ENCODE data around the gene OR13F1.
"Not testable (repeated sequence)": the region's sequence is repeated elsewhere in the genome, so short reads cannot be mapped to it uniquely, and the experiment has no call there.

The OR13F1 gene, protein sequence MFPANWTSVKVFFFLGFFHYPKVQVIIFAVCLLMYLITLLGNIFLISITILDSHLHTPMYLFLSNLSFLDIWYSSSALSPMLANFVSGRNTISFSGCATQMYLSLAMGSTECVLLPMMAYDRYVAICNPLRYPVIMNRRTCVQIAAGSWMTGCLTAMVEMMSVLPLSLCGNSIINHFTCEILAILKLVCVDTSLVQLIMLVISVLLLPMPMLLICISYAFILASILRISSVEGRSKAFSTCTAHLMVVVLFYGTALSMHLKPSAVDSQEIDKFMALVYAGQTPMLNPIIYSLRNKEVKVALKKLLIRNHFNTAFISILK

GRCh38 chr9:104503963-104504362 is at the start of gene OR13F1:
Gene OR13F1 (plus strand): TSS chr9:104504263. CDS start chr9:104504263, 0 bp downstream.
- no peak for DNase-seq

DNA sequence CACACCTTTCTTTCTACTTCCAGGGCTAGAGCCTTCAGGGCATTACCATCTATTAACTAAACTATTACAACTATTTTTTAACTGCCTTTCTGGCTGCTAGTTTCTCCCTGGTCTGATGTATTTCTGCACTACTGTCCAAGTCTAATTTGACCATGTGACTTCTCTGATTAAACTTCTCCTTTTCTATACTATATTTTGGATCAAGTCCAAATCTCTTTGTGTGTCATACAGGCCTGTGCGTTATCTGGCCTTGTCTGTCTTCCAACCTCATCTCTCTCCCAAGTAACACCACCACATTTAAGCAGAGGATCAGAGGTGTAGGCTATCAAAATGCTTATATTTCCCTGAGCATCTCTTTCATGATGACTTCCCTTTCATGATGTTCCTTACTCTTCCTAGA is 47.2 kb upstream of the OR13F1 start:
- peak; percentile 3 for DNase-seq

- no peak for DNase-seq
These were observed 40.2 kb upstream of the OR13F1 start for GRCh38 chr9:104463864-104464263.

- no peak for DNase-seq
These were observed 35.8 kb upstream of the OR13F1 start for GRCh38 chr9:104468261-104468660.

DNA sequence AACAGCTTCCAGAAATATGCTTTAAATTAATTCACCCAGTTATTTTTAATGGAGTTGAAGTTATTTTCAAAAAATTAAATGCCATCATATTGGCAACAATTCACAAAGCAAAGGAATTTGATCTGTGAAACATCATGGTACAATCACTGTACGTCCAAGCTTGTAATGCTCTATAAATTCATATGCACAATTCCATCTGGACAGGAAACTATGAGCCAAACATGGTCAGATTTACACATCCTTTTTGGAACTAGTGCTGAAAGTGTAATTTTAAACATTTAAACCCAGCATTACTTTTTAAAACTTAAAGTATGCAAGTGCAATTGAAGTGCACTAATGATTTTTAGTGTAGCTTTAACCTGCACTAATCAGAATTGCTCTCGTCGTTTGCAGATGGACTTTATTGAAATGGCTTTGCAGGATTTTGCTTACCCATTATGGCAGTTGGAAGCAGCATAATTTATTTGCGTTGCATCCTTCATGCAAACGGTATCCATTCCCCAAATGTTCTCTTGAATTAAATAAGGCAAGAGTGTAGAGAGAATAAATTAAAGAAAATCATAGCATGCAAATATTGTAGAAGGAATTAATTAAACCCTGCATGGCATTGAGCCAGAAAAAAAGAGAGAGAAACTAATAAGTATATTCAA is 21.0 kb upstream of the OR13F1 start:
- no peak for DNase-seq

DNA sequence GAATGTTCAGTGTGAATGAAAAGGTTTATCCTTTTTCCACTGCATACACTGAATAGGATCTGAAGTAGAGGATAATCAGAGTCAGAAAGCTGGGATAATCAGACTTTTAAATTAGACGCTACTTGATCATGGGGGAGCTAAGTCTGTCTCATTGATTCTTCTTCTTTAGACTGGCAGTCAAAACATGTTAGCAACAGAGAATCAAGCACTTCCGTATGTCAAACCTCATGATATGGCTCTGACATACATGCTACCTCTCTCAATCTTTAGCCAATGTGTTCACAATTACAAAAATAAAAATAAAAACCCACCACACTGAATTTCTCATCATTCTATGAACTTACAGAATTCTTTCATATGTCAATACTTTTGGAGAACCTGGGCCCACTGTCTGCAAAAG is 19.0 kb upstream of the OR13F1 start:
- no peak for DNase-seq

DNA sequence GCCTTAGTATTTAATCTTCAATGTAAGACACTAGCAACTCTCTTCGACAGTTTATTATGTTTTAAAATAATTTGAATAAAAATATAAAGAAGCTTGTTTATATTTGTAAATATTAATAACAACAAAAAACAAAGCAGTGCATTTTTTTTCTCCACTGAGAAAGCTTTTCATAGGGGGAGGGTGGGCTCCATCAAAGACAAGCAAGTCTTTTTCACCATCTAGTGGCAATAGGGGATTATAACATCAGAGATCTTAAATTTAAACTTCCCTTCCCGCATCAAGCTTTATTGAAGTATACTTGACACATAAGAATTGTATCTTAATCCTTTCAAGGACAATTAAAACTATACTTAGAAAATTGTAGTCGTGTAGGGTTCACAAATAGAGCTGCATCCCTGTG is 9.3 kb upstream of the OR13F1 start:
- no peak for DNase-seq

DNA sequence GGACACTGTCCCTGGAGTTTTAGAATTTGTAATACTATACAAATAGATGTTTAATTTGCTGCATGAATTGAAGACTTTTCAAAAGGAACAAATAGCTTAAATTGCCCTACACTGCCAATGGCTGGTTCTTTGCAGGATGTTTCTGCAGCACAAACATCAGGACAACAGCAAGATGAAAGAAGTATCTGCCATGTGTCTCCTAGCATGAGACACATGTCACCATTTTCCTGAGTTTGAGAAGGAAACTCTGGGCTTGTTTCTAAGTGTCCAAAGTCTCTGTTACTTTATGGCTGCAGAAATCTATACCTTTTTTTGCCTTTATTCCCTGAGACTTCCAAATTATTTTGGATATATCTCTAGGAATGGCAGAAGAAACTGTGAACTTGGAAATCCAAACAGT is 623 bp upstream of the OR13F1 start:
- no peak for DNase-seq

GRCh38 chr9:104506565-104506964 is 2.5 kb downstream of the OR13F1 start:
- no peak for DNase-seq

DNA sequence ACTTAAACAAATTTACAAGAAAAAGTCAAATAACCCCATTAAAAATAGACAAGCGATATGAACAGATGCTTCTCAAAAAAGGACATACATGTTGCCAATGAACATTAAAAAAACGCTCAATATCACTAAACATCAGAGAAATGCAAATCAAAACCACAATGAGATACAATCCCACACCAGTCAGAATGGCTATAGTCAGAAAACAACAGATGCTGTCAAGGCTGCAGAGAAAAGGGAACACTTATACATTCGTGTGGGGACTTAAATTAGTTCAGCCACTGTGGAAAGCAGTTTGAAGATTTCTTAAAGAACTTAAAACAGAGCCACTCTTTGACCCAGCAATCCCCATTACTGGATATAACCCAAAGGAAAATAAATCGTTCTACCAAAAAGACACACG is 10.8 kb downstream of the OR13F1 start:
- DNase-seq, result no peak

- not testable (repeated sequence) for DNase-seq
These were observed 16.2 kb downstream of the OR13F1 start for GRCh38 chr9:104520241-104520640.

- DNase-seq, result no peak
These were observed 23.0 kb downstream of the OR13F1 start, which contains the start of gene OR13C4 for GRCh38 chr9:104527109-104527508. Gene OR13C4 (minus strand): TSS chr9:104527209. CDS start chr9:104527209, 0 bp downstream.

DNA sequence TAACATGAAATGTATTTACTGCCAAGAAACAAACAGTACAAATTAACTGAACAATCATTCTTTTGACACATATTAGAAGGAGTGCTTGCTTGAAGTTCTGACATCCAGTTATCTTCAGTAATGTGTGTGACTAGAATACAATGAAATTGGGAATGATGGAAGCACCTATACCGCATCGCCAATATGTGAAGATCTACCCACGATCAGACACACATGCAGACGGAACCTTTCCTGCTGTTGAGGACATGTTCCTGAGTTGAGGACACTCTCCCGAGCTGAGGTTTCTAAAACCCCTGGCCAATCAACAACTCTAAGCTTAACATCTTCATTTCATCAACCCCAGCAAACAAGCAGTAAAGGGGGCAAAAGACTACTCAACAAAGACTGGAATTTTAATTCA is 32.7 kb downstream of the OR13F1 start, which contains the start of gene OR13C3:
OR13C3 (minus strand) TSS at position 101 of the 400 bp plus-strand sequence. CDS start 133 bp downstream, outside the sequence.
- no peak for DNase-seq

- no peak for DNase-seq
These were observed 35.2 kb downstream of the OR13F1 start for GRCh38 chr9:104539275-104539674.

DNA sequence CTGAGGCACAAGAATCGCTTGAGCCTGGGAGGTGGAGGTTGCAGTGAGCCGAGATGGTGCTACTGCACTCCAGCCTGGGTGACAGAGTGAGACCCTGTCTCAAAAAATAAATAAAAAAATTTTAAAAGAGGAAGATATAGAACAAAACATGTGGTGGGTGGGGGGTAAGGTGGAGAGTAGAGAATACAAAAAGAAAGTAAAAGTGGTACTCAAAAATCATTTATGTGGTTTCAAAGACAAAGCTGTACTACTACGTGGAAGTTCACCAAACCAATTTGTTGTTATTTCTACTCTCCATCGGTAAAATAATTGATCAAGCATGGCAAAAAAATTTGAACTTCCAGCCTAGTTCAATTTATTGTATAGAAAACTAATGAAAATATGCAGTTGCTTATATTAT is 40.6 kb downstream of the OR13F1 start:
- no peak for DNase-seq

- no peak for DNase-seq
These were observed 49.2 kb downstream of the OR13F1 start for GRCh38 chr9:104553261-104553660.

Data from suppressor macrophage treated with lipopolysaccharide for 4 hours (primary cell).